Bronchial epithelial cell (primary cell): ENCODE data around the gene CAMTA1. TPM values are rescaled to one million over a fixed set of nuclear protein-coding genes. Genes with fewer than 3 reads are reported as not detected.

Source experiments
- DNase-seq: peaks from one replicate; pipeline ENCODE4 v3.0.0-alpha.2; 2010; ENCODE audit warnings: low read depth
- FAIRE-seq: peaks from 2 replicates; lab custom pipeline; 2011; peaks lifted over from hg19 to GRCh38; lab: Jason Lieb, UNC
- H3K27me3 ChIP-seq: 2 replicates; pipeline ENCODE4 v1.5.1; 2011; ENCODE audit warnings: low read length; ENCODE audit not compliant: control insufficient read depth, insufficient read depth
- H3K36me3 ChIP-seq: 2 replicates; pipeline ENCODE4 v1.5.1; 2011; ENCODE audit warnings: low read length; ENCODE audit not compliant: control insufficient read depth, insufficient read depth
- H3K4me3 ChIP-seq: 2 replicates; pipeline ENCODE4 v1.5.1; 2011; ENCODE audit warnings: mild to moderate bottlenecking, low read depth, low read length, control low read depth
- CTCF ChIP-seq: IDR thresholded peaks from 2 replicates; pipeline ENCODE4 v1.5.1; 2011; ENCODE audit warnings: mild to moderate bottlenecking, moderate library complexity, low read length, control low read depth, inconsistent platforms; ENCODE audit not compliant: insufficient read depth, severe bottlenecking
- total RNA-seq: library from RNA; depleted of rRNA; stranded (reverse); fragments of >200 nt; gene quantifications from 2 replicates; pipeline ENCODE4 v1.2.1, GENCODE V29; 2014

CAMTA1 gene
- total RNA-seq, 1 donor from 2014 or later, result 68.2 TPM

GRCh38 chr1:7363450-7363849, 578.2 kb downstream of the CAMTA1 start:
- no peak for TF ChIP-seq CTCF
- Histone ChIP-seq H3K27me3 (peaks cover 2% of the 10 kb centered on the region), H3K4me3 (no peak overlapping the region), H3K36me3 (no peaks in the 10 kb centered on the region)
- FAIRE-seq (no peak), DNase-seq (no peak)

GRCh38 chr1:7365706-7366105, 580.5 kb downstream of the CAMTA1 start:
- FAIRE-seq (no peak), DNase-seq (no peak)
- TF ChIP-seq CTCF, result no peak
- Histone ChIP-seq H3K36me3 (no peaks in the 10 kb centered on the region), H3K4me3 (no peak overlapping the region), H3K27me3 (no peaks in the 10 kb centered on the region)

GRCh38 chr1:7366286-7366954, 581.2 kb downstream of the CAMTA1 start:
- Histone ChIP-seq H3K4me3 (no peak overlapping the region), H3K36me3 (no peaks in the 10 kb centered on the region), H3K27me3 (no peaks in the 10 kb centered on the region)
- no peak for FAIRE-seq
- no peak for TF ChIP-seq CTCF
- DNase-seq, result no peak

- no peak for FAIRE-seq
- no peaks in the 10 kb centered on the region for H3K36me3 ChIP-seq
- H3K27me3 ChIP-seq, result no peaks in the 10 kb centered on the region
- H3K4me3 ChIP-seq, result no peak overlapping the region
- TF ChIP-seq CTCF, result no peak
- DNase-seq, result no peak
Measured at GRCh38 chr1:7366955-7367665, 581.9 kb downstream of the CAMTA1 start.

GRCh38 chr1:7369866-7370265, 584.6 kb downstream of the CAMTA1 start:
- DNase-seq, result no peak
- no peak for TF ChIP-seq CTCF
- no peaks in the 10 kb centered on the region for H3K27me3 ChIP-seq
- no peak for FAIRE-seq
- H3K36me3 ChIP-seq, result no peaks in the 10 kb centered on the region
- no peak overlapping the region for H3K4me3 ChIP-seq

GRCh38 chr1:7371926-7372325, 586.7 kb downstream of the CAMTA1 start:
- Histone ChIP-seq H3K4me3 (no peak overlapping the region), H3K27me3 (no peaks in the 10 kb centered on the region), H3K36me3 (no peaks in the 10 kb centered on the region)
- no peak for FAIRE-seq
- no peak for DNase-seq
- TF ChIP-seq CTCF, result no peak
